ENCODE measurements around the gene DHX8.
"Not testable (repeated sequence)": the region's sequence is repeated elsewhere in the genome, so short reads cannot be mapped to it uniquely, and the experiment has no call there.

- TF ChIP-seq POLR2A (IDR thresholded peaks at IDR 0.05; ENCODE audit: extremely low read depth, insufficient read length); MYC (IDR thresholded peaks at IDR 0.05; ENCODE audit: low read depth, low read length): not testable (repeated sequence)
- TF ChIP-seq, protein P1, sequence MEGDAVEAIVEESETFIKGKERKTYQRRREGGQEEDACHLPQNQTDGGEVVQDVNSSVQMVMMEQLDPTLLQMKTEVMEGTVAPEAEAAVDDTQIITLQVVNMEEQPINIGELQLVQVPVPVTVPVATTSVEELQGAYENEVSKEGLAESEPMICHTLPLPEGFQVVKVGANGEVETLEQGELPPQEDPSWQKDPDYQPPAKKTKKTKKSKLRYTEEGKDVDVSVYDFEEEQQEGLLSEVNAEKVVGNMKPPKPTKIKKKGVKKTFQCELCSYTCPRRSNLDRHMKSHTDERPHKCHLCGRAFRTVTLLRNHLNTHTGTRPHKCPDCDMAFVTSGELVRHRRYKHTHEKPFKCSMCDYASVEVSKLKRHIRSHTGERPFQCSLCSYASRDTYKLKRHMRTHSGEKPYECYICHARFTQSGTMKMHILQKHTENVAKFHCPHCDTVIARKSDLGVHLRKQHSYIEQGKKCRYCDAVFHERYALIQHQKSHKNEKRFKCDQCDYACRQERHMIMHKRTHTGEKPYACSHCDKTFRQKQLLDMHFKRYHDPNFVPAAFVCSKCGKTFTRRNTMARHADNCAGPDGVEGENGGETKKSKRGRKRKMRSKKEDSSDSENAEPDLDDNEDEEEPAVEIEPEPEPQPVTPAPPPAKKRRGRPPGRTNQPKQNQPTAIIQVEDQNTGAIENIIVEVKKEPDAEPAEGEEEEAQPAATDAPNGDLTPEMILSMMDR (IDR thresholded peaks at IDR 0.05; ENCODE audit: low read depth, low read length) = not testable (repeated sequence)
- TF ChIP-seq, protein P2, sequence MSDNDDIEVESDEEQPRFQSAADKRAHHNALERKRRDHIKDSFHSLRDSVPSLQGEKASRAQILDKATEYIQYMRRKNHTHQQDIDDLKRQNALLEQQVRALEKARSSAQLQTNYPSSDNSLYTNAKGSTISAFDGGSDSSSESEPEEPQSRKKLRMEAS (IDR thresholded peaks at IDR 0.05; ENCODE audit: low read depth, low read length) = not testable (repeated sequence)
Measured at GRCh38 chr17:43450791-43451190, 33.0 kb upstream of the DHX8 start.
